HepG2 (cell line): Measurements from ENCODE around the gene PRCD. TPM values are rescaled to one million over a fixed set of nuclear protein-coding genes. Genes with fewer than 3 reads are reported as not detected.

Experiments
- ARID5B ChIP-seq: IDR thresholded peaks from 2 replicates; pipeline ENCODE4 v1.4.0; 2020; ENCODE audit warnings: mild to moderate bottlenecking, missing genetic modification reagents
- CBX5 ChIP-seq: sonication (generic); formaldehyde crosslinking; IDR thresholded peaks from 2 replicates; pipeline ENCODE4 v1.4.0; 2020; ENCODE audit warnings: missing genetic modification reagents, borderline replicate concordance
- FOXK1 ChIP-seq: sonication (generic); formaldehyde crosslinking; IDR thresholded peaks from 2 replicates; pipeline ENCODE4 v1.4.0; 2020; ENCODE audit warnings: low read depth, missing genetic modification reagents, borderline replicate concordance
- KMT2B ChIP-seq: IDR thresholded peaks from 2 replicates; pipeline ENCODE4 v1.6.1; 2016; ENCODE audit warnings: missing genetic modification reagents, missing compliant biosample characterization
- NFIB ChIP-seq: sonication (generic); formaldehyde crosslinking; IDR thresholded peaks from 2 replicates; pipeline ENCODE4 v1.9.0; 2021; ENCODE audit warnings: missing genetic modification reagents, mild to moderate bottlenecking, borderline replicate concordance
- PAXIP1 ChIP-seq: sonication (generic); formaldehyde crosslinking; conservative IDR thresholded peaks from 2 replicates; pipeline ENCODE4 v1.4.0; 2020; ENCODE audit warnings: mild to moderate bottlenecking, missing genetic modification reagents, moderate library complexity
- SIN3B ChIP-seq: fragments of 150-350 bp; IDR thresholded peaks from 2 replicates; pipeline ENCODE4 v1.6.1; 2014; ENCODE audit warnings: low read length
- STAT6 ChIP-seq: sonication (generic); formaldehyde crosslinking; IDR thresholded peaks from 2 replicates; pipeline ENCODE4 v1.4.0; 2020; ENCODE audit warnings: missing genetic modification reagents, mild to moderate bottlenecking, borderline replicate concordance
- TBX2 ChIP-seq: sonication (generic); formaldehyde crosslinking; IDR thresholded peaks from 2 replicates; pipeline ENCODE4 v1.5.0; 2020; ENCODE audit warnings: missing genetic modification reagents, mild to moderate bottlenecking, borderline replicate concordance
- TCF12 ChIP-seq, 2 experiments: fragments of 450-650 bp in 1 of 2; sonication (generic) in 1 of 2; formaldehyde crosslinking in 1 of 2; IDR thresholded peaks; 2 replicates each; pipeline versions ENCODE4 v1.6.1 to v1.8.0; 2017 to 2022; ENCODE audit warnings: antibody characterized with exemption in 1 of 2, mild to moderate bottlenecking in 1 of 2, missing genetic modification reagents in 1 of 2, moderate library complexity in 1 of 2
- UBTF ChIP-seq: sonication (generic); formaldehyde crosslinking; IDR thresholded peaks from 2 replicates; pipeline ENCODE4 v1.4.0; 2020; ENCODE audit warnings: mild to moderate bottlenecking, missing genetic modification reagents
- ZFP91 ChIP-seq: sonication (generic); formaldehyde crosslinking; IDR thresholded peaks from 2 replicates; pipeline ENCODE4 v1.9.0; 2022; ENCODE audit warnings: missing genetic modification reagents, mild to moderate bottlenecking, borderline replicate concordance
- ZNF589 ChIP-seq: sonication (generic); formaldehyde crosslinking; conservative IDR thresholded peaks from 2 replicates; pipeline ENCODE4 v1.8.0; 2022; ENCODE audit warnings: mild to moderate bottlenecking, moderate library complexity, missing genetic modification reagents
- polyA plus RNA-seq, 8 experiments: library from polyadenylated mRNA; depleted of rRNA in 3 of 8; stranded (reverse) in 7 of 8; unstranded in 1 of 8; fragments of >200 nt; fragmentation: Illumina TruSeq in 4 of 8; extraction: Trizol in 4 of 8; gene quantifications; 2 replicates each; pipeline versions ENCODE4 v1.2.1 to v1.2.3, GENCODE V29; 2011 to 2016; ENCODE audit warnings: low read depth in 4 of 8, missing spikeins in 1 of 8, mixed read lengths in 1 of 8; ENCODE audit not compliant: insufficient read depth in 1 of 8
- total RNA-seq, 5 experiments: library from RNA; depleted of rRNA; stranded (reverse); fragments of >200 nt; fragmentation: Illumina TruSeq; extraction: Trizol; gene quantifications; 2 replicates each; pipeline ENCODE4 v1.2.3, GENCODE V29; 2016; ENCODE audit warnings: low read depth in 1 of 5

PRCD gene
- total and polyA plus RNA-seq, 2 of the 13 experiments (the other 11 are each of a cell fraction or from before 2014, with no cell fraction given): 0.51 TPM; not detected in 1

GRCh38 chr17:76530095-76530723 is 9.6 kb upstream of the PRCD start (continued):
- TF ChIP-seq UBTF (peak; percentile 52), ZNF589 (no peak; the same call in 1 of the 2 replicates), NFIB (CRISPR knock-in tag) (no peak), ZFP91 (peak; percentile 27; the same call in 1 of the 2 replicates), STAT6 (CRISPR knock-in tag) (no peak), ARID5B (peak; percentile 3; the same call in 1 of the 2 replicates), TBX2 (peak; percentile 50; the same call in 1 of the 2 replicates), TCF12 (IDR thresholded peaks at IDR 0.05) (no peak), TCF12 (CRISPR knock-in tag; IDR thresholded peaks at IDR 0.05) (peak; percentile 52; the same call in 1 of the 2 replicates), PAXIP1 (no peak), CBX5 (CRISPR knock-in tag) (0 out of 2 replicates have a peak, but pooled peaks have one; percentile 1), KMT2B (CRISPR knock-in tag) (no peak), FOXK1 (CRISPR knock-in tag) (peak; percentile 37; the same call in 1 of the 2 replicates), SIN3B (no peak)
